ENCODE measurements around the gene SSH3.

The SSH3 gene

DNA sequence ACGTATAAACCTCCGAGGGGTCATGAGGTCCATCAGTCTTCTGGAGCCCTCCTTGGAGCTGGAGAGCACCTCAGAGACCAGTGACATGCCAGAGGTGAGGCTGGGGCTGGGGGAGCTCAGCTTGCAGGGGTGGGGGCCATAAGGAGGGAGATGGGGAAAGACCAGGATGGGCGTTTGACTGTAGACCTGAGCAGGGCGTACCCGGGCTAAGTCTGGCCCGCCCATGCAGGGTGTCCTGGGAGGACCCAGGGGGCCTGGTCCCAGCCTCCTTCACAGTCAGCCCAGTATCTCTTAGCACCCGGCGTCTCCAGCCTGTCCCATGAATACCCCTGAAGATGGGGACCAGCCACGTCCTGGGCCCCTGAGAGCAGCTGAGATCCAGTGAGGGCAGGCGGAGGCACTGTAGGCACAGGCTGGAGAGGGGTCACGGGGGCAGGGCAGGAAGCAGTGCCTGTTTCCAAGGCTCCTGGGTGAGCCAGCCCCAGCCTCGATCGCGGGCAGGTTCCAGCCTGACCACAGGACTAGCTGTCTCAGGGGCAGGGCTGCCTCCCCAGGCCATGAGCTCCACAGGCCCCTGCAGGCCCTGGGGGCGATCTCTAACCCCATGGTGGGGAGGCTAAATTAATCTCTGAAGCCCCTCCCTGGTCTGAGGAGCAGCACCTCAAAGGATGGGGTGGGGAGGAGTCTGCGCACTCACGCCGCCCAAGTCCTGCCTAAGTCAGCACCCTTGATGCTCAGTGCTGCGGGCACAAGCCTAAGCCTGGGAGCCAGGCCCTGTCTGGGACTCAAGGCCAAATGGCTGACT, 7.1 kb downstream of the SSH3 start:
- H3K27me3 ChIP-seq (replicated peaks; ENCODE audit: control insufficient read depth, insufficient read depth, low read length): no peaks in the 10 kb centered on the region
- TF ChIP-seq, protein P1, sequence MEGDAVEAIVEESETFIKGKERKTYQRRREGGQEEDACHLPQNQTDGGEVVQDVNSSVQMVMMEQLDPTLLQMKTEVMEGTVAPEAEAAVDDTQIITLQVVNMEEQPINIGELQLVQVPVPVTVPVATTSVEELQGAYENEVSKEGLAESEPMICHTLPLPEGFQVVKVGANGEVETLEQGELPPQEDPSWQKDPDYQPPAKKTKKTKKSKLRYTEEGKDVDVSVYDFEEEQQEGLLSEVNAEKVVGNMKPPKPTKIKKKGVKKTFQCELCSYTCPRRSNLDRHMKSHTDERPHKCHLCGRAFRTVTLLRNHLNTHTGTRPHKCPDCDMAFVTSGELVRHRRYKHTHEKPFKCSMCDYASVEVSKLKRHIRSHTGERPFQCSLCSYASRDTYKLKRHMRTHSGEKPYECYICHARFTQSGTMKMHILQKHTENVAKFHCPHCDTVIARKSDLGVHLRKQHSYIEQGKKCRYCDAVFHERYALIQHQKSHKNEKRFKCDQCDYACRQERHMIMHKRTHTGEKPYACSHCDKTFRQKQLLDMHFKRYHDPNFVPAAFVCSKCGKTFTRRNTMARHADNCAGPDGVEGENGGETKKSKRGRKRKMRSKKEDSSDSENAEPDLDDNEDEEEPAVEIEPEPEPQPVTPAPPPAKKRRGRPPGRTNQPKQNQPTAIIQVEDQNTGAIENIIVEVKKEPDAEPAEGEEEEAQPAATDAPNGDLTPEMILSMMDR (IDR thresholded peaks at IDR 0.05; ENCODE audit: insufficient read depth, low read length, poor library complexity, severe bottlenecking): no peak
- H3K36me3 ChIP-seq (ENCODE audit: control insufficient read depth, insufficient read depth, low read length): no peaks in the 10 kb centered on the region; the same call in 1 of the 2 replicates
- H3K4me3 ChIP-seq (replicated peaks; ENCODE audit: low read depth, low read length): no peak overlapping the region
- no peak for DNase-seq (ENCODE audit: extremely low read depth, insufficient read length)

GRCh38 chr11:67311051-67311555, 7.8 kb downstream of the SSH3 start:
- Histone ChIP-seq H3K27me3 (replicated peaks; ENCODE audit: control insufficient read depth, insufficient read depth, low read length) (no peaks in the 10 kb centered on the region), H3K4me3 (replicated peaks; ENCODE audit: low read depth, low read length) (no peak overlapping the region), H3K36me3 (ENCODE audit: control insufficient read depth, insufficient read depth, low read length) (no peaks in the 10 kb centered on the region; the same call in 1 of the 2 replicates)
- DNase-seq (ENCODE audit: extremely low read depth, insufficient read length): no peak
- TF ChIP-seq, protein P1 (IDR thresholded peaks at IDR 0.05; ENCODE audit: insufficient read depth, low read length, poor library complexity, severe bottlenecking): no peak

- Histone ChIP-seq H3K36me3 (ENCODE audit: control insufficient read depth, insufficient read depth, low read length) (no peaks in the 10 kb centered on the region; the same call in 1 of the 2 replicates), H3K27me3 (replicated peaks; ENCODE audit: control insufficient read depth, insufficient read depth, low read length) (no peaks in the 10 kb centered on the region), H3K4me3 (replicated peaks; ENCODE audit: low read depth, low read length) (no peak overlapping the region)
- TF ChIP-seq, protein P1 (IDR thresholded peaks at IDR 0.05; ENCODE audit: insufficient read depth, low read length, poor library complexity, severe bottlenecking): no peak
- no peak for DNase-seq (ENCODE audit: extremely low read depth, insufficient read length)
These were observed 8.3 kb downstream of the SSH3 start for GRCh38 chr11:67311556-67312082.

DNA sequence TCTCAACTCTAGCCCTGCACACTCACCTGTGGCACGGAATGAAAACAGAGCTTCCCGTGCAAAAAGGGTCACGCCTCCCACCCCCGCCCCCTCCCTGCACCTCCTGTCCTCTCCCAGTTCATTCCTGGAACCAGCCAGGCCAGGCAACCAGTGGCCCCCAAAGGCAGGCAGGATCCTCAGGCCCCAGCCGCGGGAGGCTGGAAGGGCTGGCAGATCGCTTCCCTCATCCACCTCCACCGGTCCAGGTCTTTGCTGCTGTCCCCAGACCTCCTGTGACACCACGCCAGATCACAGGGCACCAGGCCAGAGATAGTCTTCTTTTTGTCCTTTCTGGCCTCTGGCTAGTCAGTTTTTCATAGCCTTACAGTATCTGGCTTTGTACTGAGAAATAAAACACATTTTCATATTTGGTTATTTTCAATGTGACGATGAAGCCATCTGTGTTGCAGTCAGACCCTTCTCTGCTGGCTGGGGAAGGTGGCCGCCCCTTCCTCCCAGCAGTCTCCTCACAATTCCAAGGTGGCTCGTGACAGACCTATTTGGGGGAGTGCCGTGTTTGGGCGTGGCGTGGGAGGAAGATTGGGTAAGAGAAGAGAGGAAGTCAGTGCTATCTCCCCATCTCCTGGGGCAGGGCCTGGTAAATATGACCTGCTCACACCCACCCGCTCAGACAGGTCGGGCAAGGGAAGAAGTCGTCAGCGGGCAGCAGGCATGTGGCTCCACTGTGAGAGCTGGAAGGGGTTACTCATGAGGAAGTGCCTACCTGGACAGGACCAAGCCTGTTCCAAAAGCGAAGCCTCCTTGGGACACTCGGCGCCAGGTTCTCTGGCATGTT, 9.1 kb downstream of the SSH3 start:
- Histone ChIP-seq H3K36me3 (ENCODE audit: control insufficient read depth, insufficient read depth, low read length) (no peaks in the 10 kb centered on the region; the same call in 1 of the 2 replicates), H3K4me3 (replicated peaks; ENCODE audit: low read depth, low read length) (no peak overlapping the region), H3K27me3 (replicated peaks; ENCODE audit: control insufficient read depth, insufficient read depth, low read length) (no peaks in the 10 kb centered on the region)
- DNase-seq (ENCODE audit: extremely low read depth, insufficient read length): no peak
- TF ChIP-seq, protein P1 (IDR thresholded peaks at IDR 0.05; ENCODE audit: insufficient read depth, low read length, poor library complexity, severe bottlenecking): no peak

GRCh38 chr11:67313125-67313890, 10.0 kb downstream of the SSH3 start:
- DNase-seq (ENCODE audit: extremely low read depth, insufficient read length): no peak
- H3K4me3 ChIP-seq (replicated peaks; ENCODE audit: low read depth, low read length): no peak overlapping the region
- H3K36me3 ChIP-seq (ENCODE audit: control insufficient read depth, insufficient read depth, low read length): no peaks in the 10 kb centered on the region
- TF ChIP-seq, protein P1 (IDR thresholded peaks at IDR 0.05; ENCODE audit: insufficient read depth, low read length, poor library complexity, severe bottlenecking): no peak
- H3K27me3 ChIP-seq (replicated peaks; ENCODE audit: control insufficient read depth, insufficient read depth, low read length): no peaks in the 10 kb centered on the region
